Stimulated activated CD8-positive, alpha-beta memory T cell treated with anti-CD3 and anti-CD28 coated beads, Interleukin-15, amount 100 ng/mL, for 1 hour (primary cell): ENCODE measurements around the gene NIPAL3.
"Not testable (repeated sequence)": the region's sequence is repeated elsewhere in the genome, so short reads cannot be mapped to it uniquely, and the experiment has no call there.

Source experiments
- DNase-seq: peaks from one replicate; pipeline ENCODE4 v3.0.0-alpha.2; 2020; ENCODE audit warnings: low read depth

NIPAL3 gene

GRCh38 chr1:24457866-24458265 lies 42.3 kb downstream of the NIPAL3 start:
- DNase-seq = no peak

GRCh38 chr1:24459551-24460266 lies 44.1 kb downstream of the NIPAL3 start:
- DNase-seq = no peak

GRCh38 chr1:24462128-24462527 lies 46.5 kb downstream of the NIPAL3 start:
- DNase-seq = not testable (repeated sequence)

GRCh38 chr1:24463776-24464735 lies 48.5 kb downstream of the NIPAL3 start:
- no peak for DNase-seq

- no peak for DNase-seq
Observed at GRCh38 chr1:24465099-24465498, 49.5 kb downstream of the NIPAL3 start.

- no peak for DNase-seq
Observed at GRCh38 chr1:24465638-24466037, 50.0 kb downstream of the NIPAL3 start.

GRCh38 chr1:24468685-24469316 lies 53.2 kb downstream of the NIPAL3 start:
- DNase-seq = no peak

- DNase-seq = no peak
Observed at GRCh38 chr1:24470592-24470991, 55.0 kb downstream of the NIPAL3 start.

- no peak for DNase-seq
Observed at GRCh38 chr1:24472527-24473251, 57.1 kb downstream of the NIPAL3 start.

GRCh38 chr1:24474193-24474592 lies 58.6 kb downstream of the NIPAL3 start:
- DNase-seq = no peak

GRCh38 chr1:24475700-24476099 lies 60.1 kb downstream of the NIPAL3 start:
- no peak for DNase-seq

- no peak for DNase-seq
Observed at GRCh38 chr1:24476571-24476970, 61.0 kb downstream of the NIPAL3 start.

GRCh38 chr1:24477309-24477708 lies 61.7 kb downstream of the NIPAL3 start:
- DNase-seq = no peak

- DNase-seq = no peak
Observed at GRCh38 chr1:24481101-24481500, 65.5 kb downstream of the NIPAL3 start.

GRCh38 chr1:24481843-24482610 lies 66.4 kb downstream of the NIPAL3 start:
- DNase-seq = no peak

GRCh38 chr1:24483441-24483840 lies 67.8 kb downstream of the NIPAL3 start:
- no peak for DNase-seq

GRCh38 chr1:24484199-24484598 lies 68.6 kb downstream of the NIPAL3 start:
- no peak for DNase-seq

- no peak for DNase-seq
Observed at GRCh38 chr1:24486331-24487065, 70.9 kb downstream of the NIPAL3 start.

- DNase-seq = no peak
Observed at GRCh38 chr1:24487455-24487854, 71.9 kb downstream of the NIPAL3 start.

- DNase-seq = not testable (repeated sequence)
Observed at GRCh38 chr1:24488159-24488558, 72.6 kb downstream of the NIPAL3 start.
